ENCODE measurements around the gene CNFN.

Gene CNFN

DNA sequence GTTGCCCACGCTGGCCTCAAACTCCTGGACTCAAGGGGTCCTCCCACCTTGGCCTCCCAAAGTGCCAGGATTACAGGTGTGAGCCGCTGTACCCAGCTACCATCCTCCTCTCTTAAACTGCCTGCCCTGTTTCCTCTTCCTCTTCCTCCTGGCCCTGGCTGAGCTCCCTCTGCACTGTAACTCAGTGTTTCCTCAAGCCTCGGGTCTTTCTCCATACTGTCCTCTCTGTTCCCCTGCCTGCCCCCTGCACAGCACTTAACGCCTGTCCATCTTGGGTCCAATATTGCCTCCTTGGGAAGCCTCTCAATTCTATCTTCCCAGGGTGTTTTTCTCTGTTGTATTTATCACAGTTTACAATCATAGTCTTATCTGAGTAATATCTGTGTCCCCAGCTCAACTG is 31.0 kb upstream of the CNFN start:
- peaks cover 28% of the 10 kb centered on the region for H3K4me1 ChIP-seq (ENCODE audit: insufficient read depth, poor library complexity, severe bottlenecking)
- no peak overlapping the region for H3K4me3 ChIP-seq (ENCODE audit: severe bottlenecking)
- no peaks in the 10 kb centered on the region for H3K9me3 ChIP-seq (ENCODE audit: severe bottlenecking)
- DNase-seq (ENCODE audit: low spot score) (no peak), ATAC-seq (ENCODE audit: low read depth) (no peak)
- peaks cover 4% of the 10 kb centered on the region; the same call in 1 of the 2 replicates for H3K36me3 ChIP-seq (ENCODE audit: low read depth)
- H3K27ac ChIP-seq (ENCODE audit: poor library complexity, severe bottlenecking), result peak overlapping the region; percentile 83
- no peaks in the 10 kb centered on the region for H3K27me3 ChIP-seq (ENCODE audit: insufficient read depth, poor library complexity, severe bottlenecking)
- TF ChIP-seq, protein P1, sequence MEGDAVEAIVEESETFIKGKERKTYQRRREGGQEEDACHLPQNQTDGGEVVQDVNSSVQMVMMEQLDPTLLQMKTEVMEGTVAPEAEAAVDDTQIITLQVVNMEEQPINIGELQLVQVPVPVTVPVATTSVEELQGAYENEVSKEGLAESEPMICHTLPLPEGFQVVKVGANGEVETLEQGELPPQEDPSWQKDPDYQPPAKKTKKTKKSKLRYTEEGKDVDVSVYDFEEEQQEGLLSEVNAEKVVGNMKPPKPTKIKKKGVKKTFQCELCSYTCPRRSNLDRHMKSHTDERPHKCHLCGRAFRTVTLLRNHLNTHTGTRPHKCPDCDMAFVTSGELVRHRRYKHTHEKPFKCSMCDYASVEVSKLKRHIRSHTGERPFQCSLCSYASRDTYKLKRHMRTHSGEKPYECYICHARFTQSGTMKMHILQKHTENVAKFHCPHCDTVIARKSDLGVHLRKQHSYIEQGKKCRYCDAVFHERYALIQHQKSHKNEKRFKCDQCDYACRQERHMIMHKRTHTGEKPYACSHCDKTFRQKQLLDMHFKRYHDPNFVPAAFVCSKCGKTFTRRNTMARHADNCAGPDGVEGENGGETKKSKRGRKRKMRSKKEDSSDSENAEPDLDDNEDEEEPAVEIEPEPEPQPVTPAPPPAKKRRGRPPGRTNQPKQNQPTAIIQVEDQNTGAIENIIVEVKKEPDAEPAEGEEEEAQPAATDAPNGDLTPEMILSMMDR (IDR thresholded peaks at IDR 0.05; ENCODE audit: poor library complexity, severe bottlenecking), result no peak

DNA sequence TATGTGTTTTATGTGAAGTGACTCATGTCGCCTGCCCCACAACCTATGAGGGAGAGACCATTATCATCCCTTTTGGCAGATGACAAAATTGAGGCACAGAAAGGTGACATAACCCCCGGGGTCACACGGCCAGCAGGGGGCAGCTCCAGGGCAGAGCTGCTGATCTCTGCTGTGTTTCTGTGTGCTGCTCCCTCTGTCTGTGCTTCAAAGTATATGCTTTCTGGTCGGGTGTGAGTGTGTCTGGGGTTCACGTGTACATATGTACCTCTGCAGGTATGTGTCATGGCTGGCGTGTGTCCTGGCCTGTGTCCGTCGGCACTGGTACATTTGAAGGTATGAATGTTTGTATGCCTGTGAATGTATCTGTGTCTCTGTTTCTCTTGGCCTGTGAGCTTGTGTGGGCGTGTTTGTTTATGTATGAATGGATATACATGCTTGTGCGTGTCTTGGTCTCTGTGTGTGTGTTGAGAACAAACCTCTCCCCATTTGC is 30.0 kb upstream of the CNFN start:
- H3K9me3 ChIP-seq (ENCODE audit: severe bottlenecking), result no peaks in the 10 kb centered on the region
- H3K4me1 ChIP-seq (ENCODE audit: insufficient read depth, poor library complexity, severe bottlenecking), result peaks cover 28% of the 10 kb centered on the region
- peak; percentile 63 for DNase-seq (ENCODE audit: low spot score)
- H3K27ac ChIP-seq (ENCODE audit: poor library complexity, severe bottlenecking), result peak overlapping the region; percentile 83
- ATAC-seq (ENCODE audit: low read depth), result peak; percentile 43
- TF ChIP-seq, protein P1 (IDR thresholded peaks at IDR 0.05; ENCODE audit: poor library complexity, severe bottlenecking), result peak; percentile 70
- H3K27me3 ChIP-seq (ENCODE audit: insufficient read depth, poor library complexity, severe bottlenecking), result no peaks in the 10 kb centered on the region
- no peak overlapping the region for H3K4me3 ChIP-seq (ENCODE audit: severe bottlenecking)
- H3K36me3 ChIP-seq (ENCODE audit: low read depth), result peaks cover 5% of the 10 kb centered on the region

DNA sequence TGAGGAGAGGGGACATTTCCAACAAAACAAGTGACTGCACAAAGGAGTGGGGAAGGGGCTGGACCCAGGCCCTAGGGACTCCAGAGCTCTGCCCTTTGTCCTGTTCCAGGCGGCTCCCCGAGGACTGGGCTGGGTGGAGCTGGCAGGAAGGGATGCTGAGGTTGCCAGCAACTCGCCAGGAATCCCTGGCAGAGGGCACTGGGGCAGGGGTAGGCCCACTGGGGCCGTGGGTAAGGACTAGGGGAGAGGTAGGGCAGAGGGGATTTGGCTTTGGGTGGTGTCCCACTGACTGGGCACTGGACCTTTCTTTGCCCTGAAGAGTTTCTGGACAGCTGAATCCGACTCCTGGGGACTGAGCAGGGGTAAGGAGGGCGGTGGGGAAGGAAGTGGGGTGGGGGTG is 29.2 kb upstream of the CNFN start:
- DNase-seq (ENCODE audit: low spot score) (no peak), ATAC-seq (ENCODE audit: low read depth) (no peak)
- no peak overlapping the region for H3K4me3 ChIP-seq (ENCODE audit: severe bottlenecking)
- H3K36me3 ChIP-seq (ENCODE audit: low read depth), result peaks cover 11% of the 10 kb centered on the region
- no peaks in the 10 kb centered on the region for H3K27me3 ChIP-seq (ENCODE audit: insufficient read depth, poor library complexity, severe bottlenecking)
- peaks cover 28% of the 10 kb centered on the region for H3K4me1 ChIP-seq (ENCODE audit: insufficient read depth, poor library complexity, severe bottlenecking)
- TF ChIP-seq, protein P1 (IDR thresholded peaks at IDR 0.05; ENCODE audit: poor library complexity, severe bottlenecking), result no peak
- H3K9me3 ChIP-seq (ENCODE audit: severe bottlenecking), result no peaks in the 10 kb centered on the region
- H3K27ac ChIP-seq (ENCODE audit: poor library complexity, severe bottlenecking), result no peak overlapping the region

DNA sequence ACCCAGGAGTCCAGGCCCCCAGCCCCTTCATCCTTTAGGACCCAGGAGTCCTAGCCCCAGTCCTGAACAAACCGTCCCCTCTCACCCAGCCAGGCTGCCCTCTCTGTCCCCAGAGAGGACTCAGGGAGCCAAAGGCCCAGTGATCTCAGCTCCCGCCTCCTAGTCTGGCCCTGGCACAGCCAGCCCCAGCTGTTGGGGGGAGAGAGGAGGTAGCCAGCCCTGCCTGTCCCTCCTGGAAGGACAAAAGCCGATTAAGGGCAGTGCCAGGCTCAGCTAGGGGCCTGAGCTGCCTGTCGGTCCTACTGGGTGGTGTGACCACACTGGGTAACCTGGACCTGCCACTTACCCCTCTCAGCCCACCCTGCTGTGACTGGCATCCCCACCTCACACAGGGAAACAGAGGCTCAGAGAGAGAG is 22.6 kb upstream of the CNFN start:
- no peak overlapping the region for H3K27ac ChIP-seq (ENCODE audit: poor library complexity, severe bottlenecking)

DNA sequence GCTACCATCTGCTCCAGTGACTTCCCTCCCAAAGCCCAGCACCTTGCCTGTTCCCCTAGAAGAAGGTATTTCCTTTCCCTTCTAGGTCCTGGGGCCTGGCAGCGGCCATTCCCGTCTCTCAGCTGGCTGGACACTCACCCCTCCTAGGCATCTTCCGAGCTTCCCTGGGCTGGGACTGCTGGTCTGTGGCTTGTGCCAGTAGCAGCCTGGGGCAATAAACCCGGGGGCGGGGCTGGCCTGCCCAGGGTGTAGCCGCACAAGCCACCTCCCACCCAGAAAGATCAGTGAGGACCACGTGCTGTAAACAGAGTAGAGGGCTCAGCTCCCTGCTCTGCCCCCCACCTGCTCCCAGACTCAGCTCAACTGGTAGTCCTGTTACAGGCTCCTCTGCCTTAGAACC is 22.1 kb upstream of the CNFN start:
- no peak for DNase-seq (ENCODE audit: low spot score)
- peak; percentile 37; the same call in 1 of the 3 replicates for ATAC-seq (ENCODE audit: low read depth)
- H3K9me3 ChIP-seq (ENCODE audit: severe bottlenecking), result no peaks in the 10 kb centered on the region
- H3K27me3 ChIP-seq (ENCODE audit: insufficient read depth, poor library complexity, severe bottlenecking), result no peaks in the 10 kb centered on the region
- no peaks in the 10 kb centered on the region for H3K4me1 ChIP-seq (ENCODE audit: insufficient read depth, poor library complexity, severe bottlenecking)
- H3K4me3 ChIP-seq (ENCODE audit: severe bottlenecking), result no peak overlapping the region
- peaks cover 7% of the 10 kb centered on the region for H3K36me3 ChIP-seq (ENCODE audit: low read depth)
- no peak overlapping the region for H3K27ac ChIP-seq (ENCODE audit: poor library complexity, severe bottlenecking)
- TF ChIP-seq, protein P1 (IDR thresholded peaks at IDR 0.05; ENCODE audit: poor library complexity, severe bottlenecking), result no peak

More for the DNA sequence above, 22.6 kb upstream of the CNFN start:
- peaks cover 7% of the 10 kb centered on the region for H3K36me3 ChIP-seq (ENCODE audit: low read depth)
- H3K27me3 ChIP-seq (ENCODE audit: insufficient read depth, poor library complexity, severe bottlenecking), result no peaks in the 10 kb centered on the region
- TF ChIP-seq, protein P1 (IDR thresholded peaks at IDR 0.05; ENCODE audit: poor library complexity, severe bottlenecking), result no peak
- H3K4me3 ChIP-seq (ENCODE audit: severe bottlenecking), result no peak overlapping the region
- H3K4me1 ChIP-seq (ENCODE audit: insufficient read depth, poor library complexity, severe bottlenecking), result no peaks in the 10 kb centered on the region
- DNase-seq (ENCODE audit: low spot score), result no peak
- H3K9me3 ChIP-seq (ENCODE audit: severe bottlenecking), result no peaks in the 10 kb centered on the region
- ATAC-seq (ENCODE audit: low read depth), result no peak

All from RWPE2 (cell line).